PC-9 (cell line): ENCODE results near the gene S100PBP. TPM values are rescaled to one million over a fixed set of nuclear protein-coding genes. Genes with fewer than 3 reads are reported as not detected.

Experiments used
- BruUV-seq: library from RNA; stranded (reverse); fragments of 400-500 nt; replicated peaks from 2 replicates; lab custom pipeline; 2021; lab: Mats Ljungman, UMichigan
- CTCF ChIA-PET: fragments of 300-600 bp; sonication (Branson Sonifier 250); formaldehyde crosslinking; loops from one replicate; lab custom pipeline; 2022; ENCODE audit warnings: antibody characterized with exemption; lab: Charles Lee
- POLR2A ChIA-PET: fragments of 300-600 bp; sonication (Branson Sonifier 250); formaldehyde crosslinking; loops from one replicate; lab custom pipeline; 2022; ENCODE audit warnings: antibody characterized with exemption; ENCODE audit not compliant: unreplicated experiment; lab: Charles Lee
- DNase-seq, 2 experiments: peaks; one replicate each; pipeline versions ENCODE4 v3.0.0 to v3.0.0-alpha.2; 2015 to 2022; ENCODE audit warnings: mixed read lengths in 1 of 2
- H2AFZ ChIP-seq: fragments of 200-600 bp; sonication (generic); 2 replicates; pipeline ENCODE4 v1.8.1; 2017; ENCODE audit warnings: antibody characterized with exemption
- H3F3A ChIP-seq: fragments of 200-600 bp; sonication (generic); 2 replicates; pipeline ENCODE4 v1.8.1; 2017; ENCODE audit warnings: antibody characterized with exemption, mild to moderate bottlenecking, low read depth; ENCODE audit not compliant: insufficient read depth
- H3K27ac ChIP-seq: fragments of 200-600 bp; sonication (generic); 2 replicates; pipeline ENCODE4 v1.6.1; 2016; ENCODE audit warnings: mixed run types
- H3K27me3 ChIP-seq: fragments of 200-600 bp; sonication (generic); 2 replicates; pipeline ENCODE4 v1.6.1; 2016; ENCODE audit warnings: low read depth, mixed run types; ENCODE audit not compliant: insufficient read depth
- H3K36me3 ChIP-seq: fragments of 200-600 bp; sonication (generic); 2 replicates; pipeline ENCODE4 v1.6.1; 2016; ENCODE audit warnings: low read depth, mixed run types
- H3K4me1 ChIP-seq: fragments of 200-600 bp; sonication (generic); replicated peaks from 2 replicates; pipeline ENCODE4 v1.6.1; 2016; ENCODE audit warnings: mixed run types; ENCODE audit not compliant: insufficient read depth
- H3K4me2 ChIP-seq: fragments of 200-600 bp; sonication (generic); 2 replicates; pipeline ENCODE4 v1.6.1; 2017; ENCODE audit warnings: mixed run types
- H3K4me3 ChIP-seq: fragments of 200-600 bp; sonication (generic); 2 replicates; pipeline ENCODE4 v1.6.1; 2016; ENCODE audit warnings: mixed run types
- H3K79me2 ChIP-seq: fragments of 200-600 bp; sonication (generic); 2 replicates; pipeline ENCODE4 v1.6.1; 2017; ENCODE audit warnings: low read depth, mixed run types
- H3K9me2 ChIP-seq: fragments of 200-600 bp; sonication (generic); 2 replicates; pipeline ENCODE4 v1.8.1; 2017; ENCODE audit warnings: mild to moderate bottlenecking; ENCODE audit not compliant: insufficient read depth
- H3K9me3 ChIP-seq: fragments of 200-600 bp; sonication (generic); 2 replicates; pipeline ENCODE4 v1.8.1; 2016; ENCODE audit warnings: low read depth; ENCODE audit not compliant: insufficient read depth
- H4K20me1 ChIP-seq: fragments of 200-600 bp; sonication (generic); 2 replicates; pipeline ENCODE4 v1.8.1; 2017; ENCODE audit not compliant: insufficient read depth
- EZH2 ChIP-seq: fragments of 200-600 bp; sonication (generic); IDR thresholded peaks from 2 replicates; pipeline ENCODE4 v1.8.0; 2017; ENCODE audit warnings: antibody characterized with exemption, low read depth
- intact Hi-C: fragments of 100-400 bp; cut with micrococcal nuclease; formaldehyde crosslinking; loops from one replicate; pipeline ENCODE4 v1.10.0; 2022; ENCODE audit not compliant: unreplicated experiment
- total RNA-seq: library from RNA; stranded (reverse); gene quantifications from 2 replicates; pipeline ENCODE4 v1.2.3, GENCODE V29; 2021
- TF ChIP-seq, protein P1 (sequence below): fragments of 200-600 bp; sonication (generic); conservative IDR thresholded peaks from 2 replicates; pipeline ENCODE4 v1.6.1; 2017; ENCODE audit warnings: mixed run types, antibody characterized with exemption, mild to moderate bottlenecking, moderate library complexity

Gene S100PBP
- total RNA-seq, 1 experiment from 2014 or later = 42.4 TPM

- no TSS peak for BruUV-seq
- Histone ChIP-seq H4K20me1 (peaks cover 62% of the 10 kb centered on the region), H3K79me2 (peaks cover 72% of the 10 kb centered on the region), H3K4me2 (no peak overlapping the region), H3K9me2 (no peaks in the 10 kb centered on the region), H2AFZ (no peak overlapping the region), H3K4me3 (no peak overlapping the region), H3K27me3 (no peaks in the 10 kb centered on the region), H3K4me1 (0 out of 2 replicates have a peak, but pooled peaks cover 4% of the 10 kb centered on the region), H3F3A (peaks cover 43% of the 10 kb centered on the region), H3K27ac (no peak overlapping the region), H3K9me3 (no peaks in the 10 kb centered on the region), H3K36me3 (peaks cover 69% of the 10 kb centered on the region)
- ChIA-PET CTCF (no interaction called here), POLR2A (no interaction called here)
- intact Hi-C loops = no loop called here
- no peak for TF ChIP-seq EZH2
- TF ChIP-seq, protein P1, sequence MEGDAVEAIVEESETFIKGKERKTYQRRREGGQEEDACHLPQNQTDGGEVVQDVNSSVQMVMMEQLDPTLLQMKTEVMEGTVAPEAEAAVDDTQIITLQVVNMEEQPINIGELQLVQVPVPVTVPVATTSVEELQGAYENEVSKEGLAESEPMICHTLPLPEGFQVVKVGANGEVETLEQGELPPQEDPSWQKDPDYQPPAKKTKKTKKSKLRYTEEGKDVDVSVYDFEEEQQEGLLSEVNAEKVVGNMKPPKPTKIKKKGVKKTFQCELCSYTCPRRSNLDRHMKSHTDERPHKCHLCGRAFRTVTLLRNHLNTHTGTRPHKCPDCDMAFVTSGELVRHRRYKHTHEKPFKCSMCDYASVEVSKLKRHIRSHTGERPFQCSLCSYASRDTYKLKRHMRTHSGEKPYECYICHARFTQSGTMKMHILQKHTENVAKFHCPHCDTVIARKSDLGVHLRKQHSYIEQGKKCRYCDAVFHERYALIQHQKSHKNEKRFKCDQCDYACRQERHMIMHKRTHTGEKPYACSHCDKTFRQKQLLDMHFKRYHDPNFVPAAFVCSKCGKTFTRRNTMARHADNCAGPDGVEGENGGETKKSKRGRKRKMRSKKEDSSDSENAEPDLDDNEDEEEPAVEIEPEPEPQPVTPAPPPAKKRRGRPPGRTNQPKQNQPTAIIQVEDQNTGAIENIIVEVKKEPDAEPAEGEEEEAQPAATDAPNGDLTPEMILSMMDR = no peak
- no peak for DNase-seq
Measured at GRCh38 chr1:32806290-32806689, 11.2 kb upstream of the S100PBP start.

GRCh38 chr1:32806910-32807523 lies 10.4 kb upstream of the S100PBP start:
- Histone ChIP-seq H3K9me2 (no peaks in the 10 kb centered on the region), H3K4me1 (no peaks in the 10 kb centered on the region), H4K20me1 (peaks cover 70% of the 10 kb centered on the region), H3K4me3 (no peak overlapping the region), H3K36me3 (peaks cover 73% of the 10 kb centered on the region), H3K4me2 (no peak overlapping the region), H2AFZ (no peak overlapping the region), H3K9me3 (no peaks in the 10 kb centered on the region), H3K79me2 (peaks cover 75% of the 10 kb centered on the region), H3F3A (peaks cover 43% of the 10 kb centered on the region), H3K27ac (no peak overlapping the region), H3K27me3 (no peaks in the 10 kb centered on the region)
- ChIA-PET CTCF (no interaction called here), POLR2A (no interaction called here)
- intact Hi-C loops = no loop called here
- DNase-seq = no peak
- BruUV-seq = no TSS peak
- no peak for TF ChIP-seq EZH2
- TF ChIP-seq, protein P1 = no peak

DNA sequence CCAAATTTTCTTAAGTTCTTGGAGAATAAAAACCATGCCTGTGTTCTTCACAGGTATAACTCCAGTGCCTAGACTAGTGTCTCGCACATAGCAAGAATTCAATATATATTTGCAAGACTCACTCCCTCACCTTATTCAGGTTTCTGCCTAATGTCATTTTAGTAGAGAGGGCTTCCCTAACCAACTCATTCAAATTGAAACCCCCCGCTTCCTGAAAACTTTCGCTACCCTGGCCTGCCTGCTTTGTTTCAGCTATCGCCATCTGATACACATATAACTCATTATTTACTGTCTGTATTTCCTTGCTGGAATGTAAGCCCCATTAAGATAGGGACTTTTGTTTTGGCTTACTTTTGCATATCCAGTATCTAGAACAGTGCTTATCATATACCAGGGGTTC lies 8.9 kb upstream of the S100PBP start:
- TF ChIP-seq EZH2 = no peak
- TF ChIP-seq, protein P1 = no peak
- POLR2A ChIA-PET = no interaction called here
- peaks cover 80% of the 10 kb centered on the region for H4K20me1 ChIP-seq
- H3F3A ChIP-seq = peaks cover 34% of the 10 kb centered on the region
- DNase-seq = no peak
- no peaks in the 10 kb centered on the region for H3K9me2 ChIP-seq
- no peak overlapping the region for H3K27ac ChIP-seq
- intact Hi-C loops = no loop called here
- H3K4me2 ChIP-seq = no peak overlapping the region
- H2AFZ ChIP-seq = no peak overlapping the region
- CTCF ChIA-PET = no interaction called here
- H3K9me3 ChIP-seq = no peaks in the 10 kb centered on the region
- H3K4me3 ChIP-seq = no peak overlapping the region
- no peaks in the 10 kb centered on the region for H3K27me3 ChIP-seq
- peaks cover 66% of the 10 kb centered on the region for H3K36me3 ChIP-seq
- H3K4me1 ChIP-seq = peaks cover 5% of the 10 kb centered on the region; the same call in 1 of the 2 replicates
- H3K79me2 ChIP-seq = peaks cover 77% of the 10 kb centered on the region
- BruUV-seq = no TSS peak
